Measurements from ENCODE around the gene DPF3. TPM values are rescaled to one million over a fixed set of nuclear protein-coding genes. Genes with fewer than 3 reads are reported as not detected.

The DPF3 gene
- total and polyA plus RNA-seq, 5 donors from 2014 or later: 0.11 to 2.0 (median 0.49) TPM; not detected in 1

DNA sequence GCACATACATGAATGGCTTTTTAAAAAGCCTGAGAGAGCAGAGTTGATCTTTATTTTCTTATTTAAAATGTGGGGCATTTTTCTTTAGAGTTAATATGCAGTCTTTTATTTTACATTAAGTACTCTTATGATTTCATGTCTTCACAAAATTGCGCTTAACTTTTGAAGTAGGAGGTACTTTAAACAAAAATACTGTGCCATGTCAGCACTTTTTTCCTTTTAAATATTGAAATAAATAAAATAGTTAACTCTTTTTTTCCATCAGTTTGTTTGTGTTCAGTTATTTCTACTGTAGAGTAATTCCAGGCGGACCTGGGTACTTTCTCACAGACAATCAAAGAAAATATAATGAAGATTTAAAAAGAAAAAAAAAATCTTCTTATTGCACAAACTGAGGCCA is 231.7 kb downstream of the DPF3 start:
- no peak overlapping the region for H3K27ac Mint-ChIP-seq
- Histone ChIP-seq H3K9me3 (ENCODE audit: control insufficient read depth in 2 of 2, low read length in 2 of 2) (no peaks in the 10 kb centered on the region), H3K27me3 (ENCODE audit: control insufficient read depth, insufficient read depth, low read length) (no peaks in the 10 kb centered on the region), H3K4me3 (ENCODE audit: low read depth, low read length) (no peak overlapping the region), H3K36me3 (ENCODE audit: control insufficient read depth, insufficient read depth, low read length) (no peaks in the 10 kb centered on the region), H3K4me1 (ENCODE audit: control insufficient read depth, insufficient read depth, low read length, poor library complexity, severe bottlenecking) (no peaks in the 10 kb centered on the region), H3K27ac (ENCODE audit: insufficient read depth, low read length, poor library complexity, severe bottlenecking) (no peak overlapping the region)
- H3K9me3 Mint-ChIP-seq: peaks cover 0 to 6% (median 0%) of the 10 kb centered on the region in 7 donors
- H3K4me3 Mint-ChIP-seq: no peak overlapping the region
- H3K36me3 Mint-ChIP-seq: no peaks in the 10 kb centered on the region
- no peaks in the 10 kb centered on the region for H3K4me1 Mint-ChIP-seq
- no peak for DNase-seq
- no peak for ATAC-seq (ENCODE audit: low read depth in 2 of 2)
- no peaks in the 10 kb centered on the region for H3K27me3 Mint-ChIP-seq

DNA sequence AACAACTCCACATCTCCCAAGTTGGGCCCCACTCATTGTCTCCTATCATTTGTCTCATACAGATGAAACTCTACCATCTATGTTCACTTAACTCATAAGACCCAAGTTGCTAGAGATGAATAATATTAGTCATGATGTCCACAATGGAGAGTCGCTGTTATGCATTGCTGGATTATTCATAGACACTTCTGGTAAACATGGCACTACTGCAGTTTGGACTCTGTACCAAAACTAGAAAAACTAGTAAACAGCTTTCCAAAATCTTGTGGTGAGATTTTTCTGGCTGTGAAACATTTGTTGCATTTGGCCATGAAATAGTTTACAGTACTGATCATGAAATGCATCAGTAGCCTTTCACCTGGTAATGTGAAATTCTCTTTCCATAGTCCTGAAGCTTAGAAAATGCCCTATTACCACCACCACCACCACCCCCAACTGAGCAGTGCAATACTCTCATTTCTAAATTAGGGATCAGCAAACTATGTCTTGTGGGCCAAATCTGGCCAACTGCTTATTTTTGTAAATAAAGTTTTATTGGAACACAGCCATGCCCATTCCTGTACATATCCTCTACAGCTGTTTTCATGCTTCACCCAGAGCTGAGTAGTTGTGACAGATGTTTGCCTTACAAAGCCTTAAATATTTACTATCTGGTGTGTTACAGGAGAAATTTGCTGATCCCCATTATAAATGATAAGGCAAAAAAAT is 236.5 kb downstream of the DPF3 start:
- H3K27me3 Mint-ChIP-seq: no peaks in the 10 kb centered on the region
- H3K4me3 Mint-ChIP-seq: no peak overlapping the region
- H3K9me3 ChIP-seq (ENCODE audit: control insufficient read depth in 2 of 2, low read length in 2 of 2): no peaks in the 10 kb centered on the region
- H3K27ac ChIP-seq (ENCODE audit: insufficient read depth, low read length, poor library complexity, severe bottlenecking): no peak overlapping the region
- no peak overlapping the region for H3K27ac Mint-ChIP-seq
- H3K36me3 Mint-ChIP-seq: no peaks in the 10 kb centered on the region
- H3K4me1 Mint-ChIP-seq: no peaks in the 10 kb centered on the region
- H3K27me3 ChIP-seq (ENCODE audit: control insufficient read depth, insufficient read depth, low read length): peaks cover 2% of the 10 kb centered on the region
- H3K9me3 Mint-ChIP-seq: peaks cover 0 to 4% (median 0%) of the 10 kb centered on the region in 7 donors
- H3K36me3 ChIP-seq (ENCODE audit: control insufficient read depth, insufficient read depth, low read length): no peaks in the 10 kb centered on the region
- H3K4me1 ChIP-seq (ENCODE audit: control insufficient read depth, insufficient read depth, low read length, poor library complexity, severe bottlenecking): no peaks in the 10 kb centered on the region
- DNase-seq (no peak), ATAC-seq (ENCODE audit: low read depth in 2 of 2) (no peak)
- H3K4me3 ChIP-seq (ENCODE audit: low read depth, low read length): no peak overlapping the region

DNA sequence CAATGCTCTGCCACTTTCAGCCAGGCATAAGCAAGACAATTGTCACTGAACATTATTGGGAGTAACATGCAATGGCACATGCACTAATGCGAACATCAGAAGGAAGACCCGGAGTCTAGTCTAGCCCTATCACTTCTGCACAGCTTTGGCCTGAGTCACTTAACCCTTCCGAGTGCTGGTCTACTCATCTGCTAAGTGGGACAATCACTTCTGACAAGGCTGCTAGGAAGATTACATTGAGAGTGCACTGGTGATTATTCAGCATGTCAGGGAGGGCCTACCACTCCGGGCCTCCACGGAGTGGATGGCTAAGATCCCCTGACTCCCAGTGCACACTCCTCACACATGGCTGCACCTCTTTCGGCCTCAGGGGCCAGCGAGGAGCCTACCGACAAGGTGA is 240.9 kb downstream of the DPF3 start:
- H3K27ac Mint-ChIP-seq: no peak overlapping the region
- Histone ChIP-seq H3K27ac (ENCODE audit: insufficient read depth, low read length, poor library complexity, severe bottlenecking) (no peak overlapping the region), H3K27me3 (ENCODE audit: control insufficient read depth, insufficient read depth, low read length) (peaks cover 5% of the 10 kb centered on the region), H3K4me1 (ENCODE audit: control insufficient read depth, insufficient read depth, low read length, poor library complexity, severe bottlenecking) (no peaks in the 10 kb centered on the region), H3K9me3 (ENCODE audit: control insufficient read depth in 2 of 2, low read length in 2 of 2) (no peaks in the 10 kb centered on the region), H3K4me3 (ENCODE audit: low read depth, low read length) (no peak overlapping the region), H3K36me3 (ENCODE audit: control insufficient read depth, insufficient read depth, low read length) (no peaks in the 10 kb centered on the region)
- no peak overlapping the region for H3K4me3 Mint-ChIP-seq
- H3K27me3 Mint-ChIP-seq: peaks cover 13% of the 10 kb centered on the region
- ATAC-seq (ENCODE audit: low read depth in 2 of 2): no peak
- no peaks in the 10 kb centered on the region for H3K9me3 Mint-ChIP-seq
- no peak for DNase-seq
- H3K36me3 Mint-ChIP-seq: no peaks in the 10 kb centered on the region
- no peaks in the 10 kb centered on the region for H3K4me1 Mint-ChIP-seq

DNA sequence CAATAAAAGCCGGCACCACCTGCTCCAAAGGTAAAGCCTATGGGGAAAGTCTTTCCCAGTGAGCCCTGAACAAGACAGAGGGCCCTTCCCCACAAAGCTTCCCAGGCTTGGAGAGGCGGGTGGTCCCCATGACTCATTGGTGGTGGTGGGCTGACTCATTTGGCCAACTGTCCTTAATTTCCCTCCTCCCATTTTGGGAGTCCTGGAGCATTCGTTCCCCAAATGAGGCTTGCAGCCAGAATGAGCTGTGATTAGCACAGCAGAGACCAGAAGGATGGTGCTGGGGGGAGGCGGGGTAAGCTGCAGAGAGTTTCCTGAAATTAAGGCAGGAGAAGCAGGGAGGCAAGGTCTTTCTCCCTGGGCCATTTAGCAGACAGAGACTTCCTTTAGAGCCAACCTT is 241.7 kb downstream of the DPF3 start:
- no peaks in the 10 kb centered on the region for H3K9me3 Mint-ChIP-seq
- DNase-seq: no peak
- no peak overlapping the region for H3K4me3 ChIP-seq (ENCODE audit: low read depth, low read length)
- H3K27ac Mint-ChIP-seq: no peak overlapping the region
- ATAC-seq (ENCODE audit: low read depth in 2 of 2): no peak
- no peaks in the 10 kb centered on the region for H3K4me1 Mint-ChIP-seq
- H3K9me3 ChIP-seq (ENCODE audit: control insufficient read depth in 2 of 2, low read length in 2 of 2): no peaks in the 10 kb centered on the region
- H3K36me3 Mint-ChIP-seq: no peaks in the 10 kb centered on the region
- H3K4me3 Mint-ChIP-seq: no peak overlapping the region
- H3K27ac ChIP-seq (ENCODE audit: insufficient read depth, low read length, poor library complexity, severe bottlenecking): no peak overlapping the region
- H3K4me1 ChIP-seq (ENCODE audit: control insufficient read depth, insufficient read depth, low read length, poor library complexity, severe bottlenecking): no peaks in the 10 kb centered on the region
- peaks cover 13% of the 10 kb centered on the region for H3K27me3 Mint-ChIP-seq
- H3K36me3 ChIP-seq (ENCODE audit: control insufficient read depth, insufficient read depth, low read length): no peaks in the 10 kb centered on the region
- peaks cover 5% of the 10 kb centered on the region for H3K27me3 ChIP-seq (ENCODE audit: control insufficient read depth, insufficient read depth, low read length)

DNA sequence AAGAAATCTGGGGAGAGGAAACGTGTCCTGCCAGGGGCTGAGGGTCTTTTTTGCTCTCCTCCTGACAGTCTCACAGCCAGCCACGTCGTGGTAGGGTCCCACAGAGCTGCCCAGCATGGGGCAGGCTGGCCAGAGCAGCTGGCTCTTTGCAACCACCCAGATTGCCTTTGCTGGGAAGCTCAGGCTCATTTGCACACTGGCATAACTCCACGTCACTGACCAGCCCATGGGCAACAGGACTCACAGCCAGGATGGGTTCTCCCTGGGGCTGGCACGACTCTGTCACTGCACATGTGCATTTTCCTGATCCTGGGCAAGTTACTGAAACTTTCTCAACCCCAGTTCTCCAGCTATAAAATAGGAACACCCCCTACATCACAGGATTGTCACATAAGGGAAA is 242.2 kb downstream of the DPF3 start:
- H3K27me3 Mint-ChIP-seq: peaks cover 13% of the 10 kb centered on the region
- ATAC-seq (ENCODE audit: low read depth in 2 of 2): no peak

DNA sequence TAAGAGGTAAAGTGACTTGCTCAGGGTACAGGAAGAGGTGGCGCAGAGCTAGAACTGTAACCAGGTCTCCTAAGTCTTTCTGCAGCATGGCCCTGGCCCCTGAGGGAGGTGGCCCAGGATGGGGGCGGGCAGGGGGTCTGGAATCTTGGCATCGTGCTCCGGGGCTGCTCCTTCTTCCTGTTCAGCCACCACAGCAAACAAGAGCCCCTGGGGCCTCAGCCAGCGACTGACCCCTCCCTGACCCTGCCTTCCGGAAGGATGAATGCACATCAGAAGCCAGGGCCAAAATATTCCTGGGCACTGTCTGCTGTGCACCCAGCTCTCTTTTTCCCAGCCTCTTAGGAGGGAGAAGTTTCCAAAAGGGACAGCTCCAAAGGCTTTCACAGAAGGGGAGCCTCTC is 242.8 kb downstream of the DPF3 start:
- no peaks in the 10 kb centered on the region for H3K9me3 Mint-ChIP-seq
- ATAC-seq (ENCODE audit: low read depth in 2 of 2): no peak
- no peak overlapping the region for H3K27ac Mint-ChIP-seq
- Histone ChIP-seq H3K4me1 (ENCODE audit: control insufficient read depth, insufficient read depth, low read length, poor library complexity, severe bottlenecking) (no peaks in the 10 kb centered on the region), H3K36me3 (ENCODE audit: control insufficient read depth, insufficient read depth, low read length) (no peaks in the 10 kb centered on the region), H3K27me3 (ENCODE audit: control insufficient read depth, insufficient read depth, low read length) (peaks cover 3% of the 10 kb centered on the region), H3K27ac (ENCODE audit: insufficient read depth, low read length, poor library complexity, severe bottlenecking) (no peak overlapping the region), H3K9me3 (ENCODE audit: control insufficient read depth in 2 of 2, low read length in 2 of 2) (no peaks in the 10 kb centered on the region), H3K4me3 (ENCODE audit: low read depth, low read length) (no peak overlapping the region)
- no peaks in the 10 kb centered on the region for H3K36me3 Mint-ChIP-seq
- DNase-seq: no peak
- peaks cover 13% of the 10 kb centered on the region for H3K27me3 Mint-ChIP-seq
- H3K4me3 Mint-ChIP-seq: no peak overlapping the region
- H3K4me1 Mint-ChIP-seq: no peaks in the 10 kb centered on the region

More for the DNA sequence above, 242.2 kb downstream of the DPF3 start:
- no peak for DNase-seq
- Histone ChIP-seq H3K4me3 (ENCODE audit: low read depth, low read length) (no peak overlapping the region), H3K4me1 (ENCODE audit: control insufficient read depth, insufficient read depth, low read length, poor library complexity, severe bottlenecking) (no peaks in the 10 kb centered on the region), H3K9me3 (ENCODE audit: control insufficient read depth in 2 of 2, low read length in 2 of 2) (no peaks in the 10 kb centered on the region), H3K27ac (ENCODE audit: insufficient read depth, low read length, poor library complexity, severe bottlenecking) (no peak overlapping the region), H3K36me3 (ENCODE audit: control insufficient read depth, insufficient read depth, low read length) (no peaks in the 10 kb centered on the region), H3K27me3 (ENCODE audit: control insufficient read depth, insufficient read depth, low read length) (peaks cover 5% of the 10 kb centered on the region)
- Mint-ChIP-seq H3K4me1 (no peaks in the 10 kb centered on the region), H3K27ac (no peak overlapping the region), H3K9me3 (no peaks in the 10 kb centered on the region), H3K36me3 (no peaks in the 10 kb centered on the region), H3K4me3 (no peak overlapping the region)

DNA sequence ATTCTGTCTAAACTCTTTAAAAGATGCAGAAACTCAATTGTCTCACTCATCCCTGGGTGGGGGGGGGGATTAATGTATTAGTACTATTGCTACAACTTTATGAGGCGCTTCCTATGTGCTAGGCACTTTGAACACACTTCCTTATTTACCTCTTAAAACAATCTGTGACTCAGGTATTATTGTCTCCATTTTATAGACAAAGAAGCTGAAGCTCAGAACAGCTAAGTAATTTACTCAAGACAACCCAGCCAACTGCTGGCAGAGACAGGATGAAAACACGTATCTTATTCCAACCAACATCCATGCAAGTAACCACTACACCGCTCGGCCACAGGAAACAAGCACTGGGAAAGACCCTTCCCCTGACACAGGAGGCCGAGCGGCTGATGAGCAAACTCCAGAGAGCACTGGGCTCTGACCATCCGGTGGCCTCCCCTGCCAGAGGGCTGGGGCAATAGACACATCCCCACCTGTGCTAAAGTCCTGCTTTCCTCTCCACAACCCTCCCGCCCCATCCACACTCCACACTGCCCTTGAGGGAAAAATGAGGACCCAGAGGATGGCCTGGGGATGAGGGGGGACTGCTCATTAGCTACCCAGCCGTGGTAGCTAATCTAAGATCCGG is 244.2 kb downstream of the DPF3 start:
- Histone ChIP-seq H3K4me1 (ENCODE audit: control insufficient read depth, insufficient read depth, low read length, poor library complexity, severe bottlenecking) (no peaks in the 10 kb centered on the region), H3K9me3 (ENCODE audit: control insufficient read depth in 2 of 2, low read length in 2 of 2) (no peaks in the 10 kb centered on the region), H3K4me3 (ENCODE audit: low read depth, low read length) (no peak overlapping the region), H3K27me3 (ENCODE audit: control insufficient read depth, insufficient read depth, low read length) (peaks cover 3% of the 10 kb centered on the region), H3K27ac (ENCODE audit: insufficient read depth, low read length, poor library complexity, severe bottlenecking) (no peak overlapping the region), H3K36me3 (ENCODE audit: control insufficient read depth, insufficient read depth, low read length) (no peaks in the 10 kb centered on the region)
- Mint-ChIP-seq H3K36me3 (no peaks in the 10 kb centered on the region), H3K27ac (no peak overlapping the region), H3K4me3 (no peak overlapping the region), H3K4me1 (no peaks in the 10 kb centered on the region), H3K27me3 (peaks cover 19% of the 10 kb centered on the region), H3K9me3 (no peaks in the 10 kb centered on the region)
- no peak for ATAC-seq (ENCODE audit: low read depth in 2 of 2)
- no peak for DNase-seq

DNA sequence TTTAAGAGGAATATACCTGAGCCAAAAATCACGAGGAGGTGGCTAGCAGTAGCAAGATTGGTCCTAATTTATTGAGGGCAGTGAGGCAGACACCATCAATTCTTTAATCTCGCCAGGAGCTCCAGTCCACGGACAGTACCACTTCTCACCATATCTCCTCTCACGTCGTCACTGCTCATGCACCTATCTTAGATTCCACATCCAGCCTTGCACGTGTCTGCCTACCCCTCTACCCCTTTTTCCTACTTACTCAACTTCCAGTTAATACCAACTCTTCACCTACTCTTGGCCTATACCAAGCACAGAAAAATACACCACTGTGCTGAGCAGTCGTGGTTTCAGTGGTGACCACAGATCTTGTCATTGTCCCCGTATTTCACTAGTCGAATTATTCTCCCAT is 246.1 kb downstream of the DPF3 start:
- Mint-ChIP-seq H3K4me3 (no peak overlapping the region), H3K36me3 (no peaks in the 10 kb centered on the region), H3K27me3 (peaks cover 25% of the 10 kb centered on the region), H3K9me3 (no peaks in the 10 kb centered on the region), H3K4me1 (no peaks in the 10 kb centered on the region), H3K27ac (no peak overlapping the region)
- H3K4me1 ChIP-seq (ENCODE audit: control insufficient read depth, insufficient read depth, low read length, poor library complexity, severe bottlenecking): no peaks in the 10 kb centered on the region
- no peak overlapping the region for H3K27ac ChIP-seq (ENCODE audit: insufficient read depth, low read length, poor library complexity, severe bottlenecking)
- no peak overlapping the region for H3K4me3 ChIP-seq (ENCODE audit: low read depth, low read length)
- no peaks in the 10 kb centered on the region for H3K36me3 ChIP-seq (ENCODE audit: control insufficient read depth, insufficient read depth, low read length)
- no peaks in the 10 kb centered on the region for H3K9me3 ChIP-seq (ENCODE audit: control insufficient read depth in 2 of 2, low read length in 2 of 2)
- peaks cover 3% of the 10 kb centered on the region for H3K27me3 ChIP-seq (ENCODE audit: control insufficient read depth, insufficient read depth, low read length)
- no peak for ATAC-seq (ENCODE audit: low read depth in 2 of 2)
- DNase-seq: no peak

Data from CD4-positive, CD25-positive, alpha-beta regulatory T cell (primary cell).